ENCODE results near the gene TAC3.
"Not testable (repeated sequence)": the region's sequence is repeated elsewhere in the genome, so short reads cannot be mapped to it uniquely, and the experiment has no call there.

The TAC3 gene

DNA sequence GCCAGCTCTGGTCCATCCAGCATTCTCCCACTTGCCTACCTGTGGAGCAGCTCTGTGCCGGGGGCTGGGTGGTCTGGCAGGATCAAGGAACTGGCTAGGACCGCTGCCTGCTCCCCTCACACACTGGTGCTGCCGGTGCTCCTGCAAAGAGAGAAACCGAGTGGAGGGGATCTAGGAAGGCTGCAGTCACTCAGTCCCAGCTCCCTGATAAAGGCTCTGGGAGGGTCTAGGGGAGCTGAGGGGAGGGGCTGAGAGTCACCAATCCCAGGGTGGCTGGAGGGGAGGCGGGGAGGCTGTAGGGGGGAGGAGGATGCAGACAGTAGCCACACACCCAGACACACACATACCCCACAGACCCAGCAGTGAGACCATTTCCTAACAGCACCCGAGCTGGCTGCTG lies at the start of gene TAC3:
Gene TAC3 (minus strand): TSS at position 182 of the 400 bp plus-strand sequence. CDS start 732 bp downstream, outside the sequence.
- no peak for DNase-seq

GRCh38 chr12:57063991-57064685 lies 47.8 kb upstream of the TAC3 start:
- DNase-seq: no peak

DNA sequence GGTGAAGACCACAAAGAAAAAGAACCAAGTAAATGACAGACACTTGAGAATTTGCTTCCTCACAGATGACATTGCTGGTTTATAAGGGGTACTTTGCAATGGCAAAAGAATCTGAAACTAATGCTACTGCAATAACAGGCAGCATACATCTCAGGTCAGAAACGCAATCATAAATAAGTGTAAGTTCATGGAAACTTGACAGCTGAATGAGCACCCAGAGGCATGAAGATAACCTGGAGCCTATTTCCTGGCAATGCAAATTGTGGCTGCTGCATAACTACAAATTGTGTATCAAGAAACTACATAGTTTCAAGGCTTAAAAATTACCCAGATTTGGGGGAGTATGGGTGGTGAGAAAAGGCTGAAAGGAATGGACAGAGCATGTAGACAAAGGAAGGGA lies 42.1 kb upstream of the TAC3 start:
- DNase-seq: no peak

GRCh38 chr12:57057067-57057751 lies 40.9 kb upstream of the TAC3 start:
- DNase-seq: no peak

DNA sequence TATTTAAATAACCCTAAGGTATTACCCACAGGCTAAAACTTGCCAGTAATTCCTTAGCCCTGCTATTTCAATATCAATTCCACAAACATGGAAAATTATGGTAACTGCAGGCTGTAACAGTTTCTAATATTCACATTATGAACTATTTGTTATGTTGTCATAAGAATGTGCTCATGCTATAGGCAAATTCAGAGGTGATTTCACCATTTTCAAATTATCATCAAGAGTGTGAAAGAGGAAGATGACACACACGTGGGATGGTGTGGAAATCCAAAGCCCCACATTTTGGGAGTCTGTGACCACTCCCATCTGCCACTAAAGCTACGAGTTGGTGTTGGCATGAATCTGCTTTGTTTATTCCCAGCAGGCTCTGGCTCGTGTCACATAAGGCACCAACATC lies 39.5 kb upstream of the TAC3 start:
- DNase-seq: no peak

GRCh38 chr12:57053901-57054300 lies 37.6 kb upstream of the TAC3 start:
- DNase-seq: not testable (repeated sequence)

DNA sequence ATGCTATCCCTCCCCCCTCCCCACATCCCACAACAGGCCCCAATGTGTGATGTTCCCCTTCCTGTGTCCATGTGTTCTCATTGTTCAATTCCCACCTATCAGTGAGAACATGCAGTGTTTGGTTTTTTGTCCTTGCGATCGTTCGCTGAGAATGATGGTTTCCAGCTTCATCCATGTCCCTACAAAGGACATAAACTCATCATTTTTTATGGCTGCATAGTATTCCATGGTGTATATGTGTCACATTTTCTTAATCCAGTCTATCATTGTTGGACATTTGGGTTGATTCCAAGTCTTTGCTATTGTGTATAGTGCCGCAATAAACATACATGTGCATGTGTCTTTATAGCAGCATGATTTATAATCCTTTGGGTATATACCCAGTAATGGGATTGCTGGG lies 36.8 kb upstream of the TAC3 start:
- not testable (repeated sequence) for DNase-seq

GRCh38 chr12:57051011-57051410 lies 34.7 kb upstream of the TAC3 start:
- DNase-seq: no peak

GRCh38 chr12:57049890-57050289 lies 33.6 kb upstream of the TAC3 start, which contains the start of gene MYO1A:
Gene MYO1A, minus strand, starts transcription at chr12:57050129. Its CDS starts 1,806 bp downstream, at chr12:57048323.
- no peak for DNase-seq

DNA sequence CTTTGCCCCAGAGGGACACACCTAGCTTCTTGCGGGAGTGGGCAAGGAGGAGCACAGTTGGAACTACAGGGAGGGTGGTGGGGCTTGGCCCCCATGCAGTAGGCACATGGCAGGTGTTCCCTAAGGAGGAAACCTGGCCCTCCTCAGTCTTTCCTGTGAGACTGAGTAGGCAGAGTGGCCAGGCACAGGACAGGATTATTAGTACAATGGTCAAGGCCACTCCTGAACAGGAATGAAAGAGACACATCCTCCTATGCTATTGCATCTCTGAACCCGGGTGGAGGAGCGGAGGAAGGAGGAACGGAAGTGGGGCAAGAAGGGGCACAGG lies 32.8 kb upstream of the TAC3 start:
- no peak for DNase-seq

GRCh38 chr12:57048423-57049118 lies 32.2 kb upstream of the TAC3 start:
- no peak for DNase-seq

DNA sequence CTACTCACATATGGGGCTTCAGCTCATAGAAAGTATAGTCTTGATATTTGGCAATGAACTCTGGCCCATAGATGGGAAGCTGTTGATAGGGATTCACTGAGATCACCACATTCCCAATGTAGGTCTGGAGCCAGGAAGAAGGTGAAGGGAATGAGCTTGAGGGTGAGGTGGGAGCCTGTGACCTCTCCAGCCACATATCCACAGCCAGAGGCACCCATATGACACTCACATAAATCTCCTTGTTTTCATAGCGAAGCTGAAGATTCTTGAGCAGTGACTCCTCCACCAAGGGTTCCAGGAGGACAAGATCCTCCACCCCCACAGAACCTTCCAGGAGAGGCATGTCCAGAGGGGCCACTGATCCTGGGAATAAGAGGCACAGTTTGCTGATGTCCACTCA lies 31.7 kb upstream of the TAC3 start:
- DNase-seq: no peak

DNA sequence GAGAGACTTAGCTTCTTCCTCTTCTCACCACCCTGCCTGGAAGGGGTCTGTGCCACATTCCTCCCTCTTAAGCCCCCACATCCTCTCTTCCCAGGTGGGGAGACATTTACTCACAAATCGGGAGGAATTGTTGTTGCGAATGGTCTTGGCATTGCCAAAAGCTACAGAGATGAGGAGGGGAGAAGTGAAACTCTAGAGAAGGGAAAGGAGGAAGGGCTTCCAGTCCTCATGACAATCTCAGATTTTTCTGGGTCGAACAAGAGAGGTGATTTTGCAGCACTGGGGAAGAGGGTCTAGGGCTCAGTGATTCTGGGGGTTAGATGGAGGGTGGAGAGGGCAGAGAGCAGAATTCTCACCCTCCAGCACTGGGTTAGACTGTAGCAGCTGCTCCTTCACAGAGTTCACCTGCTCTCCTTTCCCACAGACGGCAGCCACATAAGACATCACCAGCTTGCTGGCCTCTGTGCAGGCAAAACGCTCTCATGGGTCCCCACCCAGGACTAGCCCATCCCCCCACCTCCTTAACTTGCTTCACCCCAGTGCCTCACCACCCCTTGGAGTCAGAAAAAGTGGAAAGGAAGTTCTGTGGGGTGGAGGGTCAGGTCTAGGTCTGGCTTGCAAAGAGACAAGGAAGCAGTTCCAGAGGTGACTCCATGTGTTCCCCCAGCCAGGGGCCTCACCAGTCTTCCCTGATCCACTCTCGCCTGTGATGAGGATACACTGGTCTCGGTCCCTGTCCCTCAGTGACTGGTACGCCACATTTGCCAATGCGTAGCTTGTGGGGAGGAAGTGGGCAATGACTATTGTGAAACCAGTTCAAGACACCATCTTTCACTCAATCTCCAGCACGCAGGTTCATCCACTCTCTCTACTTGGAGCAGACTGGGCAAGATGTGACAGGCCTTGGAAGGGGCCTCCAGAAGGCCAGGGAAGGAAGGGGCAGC lies 30.9 kb upstream of the TAC3 start:
- no peak for DNase-seq

- no peak for DNase-seq
Measured at GRCh38 chr12:57046086-57046791, 29.9 kb upstream of the TAC3 start.

DNA sequence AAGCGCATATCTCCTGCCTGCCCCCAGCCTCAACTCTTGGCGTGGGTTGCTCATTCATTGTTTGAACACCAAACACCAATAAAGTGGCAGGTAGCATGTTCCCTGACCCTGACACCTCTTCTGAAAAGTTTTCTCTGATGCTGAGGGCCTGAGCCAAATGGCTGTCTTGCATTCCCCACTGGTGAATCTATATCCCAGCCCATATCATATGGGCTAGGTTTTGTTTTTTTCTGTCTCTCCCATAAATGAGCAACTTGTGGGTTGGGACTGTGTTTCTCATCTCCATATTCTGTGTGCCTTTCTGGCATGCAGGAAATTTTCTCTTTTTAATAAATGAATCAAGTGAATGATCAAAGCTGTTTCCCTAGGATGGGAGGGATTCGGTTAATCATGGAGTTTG lies 28.6 kb upstream of the TAC3 start:
- no peak for DNase-seq

DNA sequence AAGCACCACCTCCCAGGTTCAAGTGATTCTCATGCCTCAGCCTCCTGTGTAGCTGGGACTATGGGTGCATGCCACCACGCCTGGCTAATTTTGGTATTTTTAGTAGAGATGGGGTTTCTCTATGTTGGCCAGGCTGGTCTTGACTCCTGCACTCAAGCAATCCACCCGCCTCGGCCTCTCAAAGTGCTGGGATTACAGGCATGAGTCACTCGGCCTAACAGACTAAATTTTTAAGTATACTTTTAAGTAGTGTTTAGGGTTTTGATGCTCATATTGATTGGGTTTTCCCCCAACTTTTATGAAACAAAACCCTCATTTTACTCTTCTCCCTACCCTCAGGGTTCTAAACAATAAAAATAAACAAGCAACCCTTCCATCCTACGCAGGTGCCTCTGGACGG lies 28.1 kb upstream of the TAC3 start:
- DNase-seq: no peak

DNA sequence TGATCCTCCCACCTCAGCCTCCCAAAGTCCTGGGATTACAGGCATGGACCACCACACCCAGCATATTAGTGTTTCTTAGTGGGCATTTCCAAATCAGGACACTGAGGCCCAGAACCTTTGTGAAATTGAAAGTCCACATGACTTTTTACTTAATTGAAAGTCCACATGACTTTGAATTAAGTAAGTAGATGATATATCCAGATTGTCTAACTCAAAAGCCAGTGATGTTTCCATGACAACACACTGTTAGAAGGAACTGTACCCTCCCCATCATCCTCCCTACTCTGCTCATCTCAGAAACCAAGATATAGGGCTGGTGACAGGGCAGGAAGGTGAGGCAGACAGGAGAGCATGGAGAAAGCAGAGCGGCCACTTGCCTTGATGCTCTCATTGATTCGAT lies 26.4 kb upstream of the TAC3 start:
- no peak for DNase-seq

- no peak for DNase-seq
Measured at GRCh38 chr12:57040750-57041149, 24.4 kb upstream of the TAC3 start.

DNA sequence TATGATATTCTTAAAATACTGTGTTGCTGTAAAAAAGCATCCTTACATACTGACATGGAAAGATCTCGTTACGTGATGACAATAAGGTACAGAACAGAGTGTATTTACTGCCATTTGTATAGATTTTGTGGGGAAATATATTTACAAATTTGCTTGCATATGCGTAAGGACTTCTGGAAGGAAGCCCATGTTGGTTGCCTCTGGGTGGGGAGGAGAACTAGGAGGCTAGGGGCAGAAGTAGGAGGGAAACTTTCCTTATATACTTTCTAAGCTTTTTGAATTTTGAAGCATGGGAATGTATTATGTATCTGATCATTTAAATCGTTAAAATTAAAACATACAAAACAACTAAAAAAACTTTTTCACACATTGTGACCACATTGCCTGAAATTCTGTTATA lies 23.9 kb upstream of the TAC3 start:
- DNase-seq: no peak

GRCh38 chr12:57039016-57039798 lies 22.9 kb upstream of the TAC3 start:
- DNase-seq: no peak

GRCh38 chr12:57037264-57037663 lies 20.9 kb upstream of the TAC3 start:
- DNase-seq: no peak

DNA sequence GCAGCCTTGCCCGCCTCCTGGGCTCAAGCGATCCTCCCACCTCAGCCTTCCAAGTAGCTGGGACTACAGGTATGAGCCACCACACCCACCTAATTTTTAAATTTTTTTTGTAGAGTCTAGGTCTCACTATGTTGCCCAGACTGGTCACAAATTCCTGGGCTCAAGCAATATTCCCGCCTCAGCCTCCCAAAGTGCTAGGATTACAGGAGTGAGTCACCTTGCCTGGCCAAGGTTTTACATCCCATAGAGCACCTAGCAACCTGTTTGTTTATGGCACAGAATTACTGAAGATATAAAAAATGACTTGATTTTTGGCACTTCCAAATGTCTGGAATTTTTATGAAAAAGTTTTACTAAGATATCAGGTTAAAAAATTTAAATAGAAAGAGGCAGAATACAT lies 17.1 kb upstream of the TAC3 start:
- no peak for DNase-seq

All from NCI-H1048 (cell line).